ENCODE results near the gene PRKCB. TPM values are rescaled to one million over a fixed set of nuclear protein-coding genes. Genes with fewer than 3 reads are reported as not detected.

PRKCB gene
- total and polyA plus RNA-seq, 12 donors: 0.30 to 8.8 (median 1.1) TPM

- Histone ChIP-seq H3K27me3 (peaks cover 0 to 42% (median 15%) of the 10 kb centered on the region in 7 donors), H3K36me3 (no peaks in the 10 kb centered on the region), H3K9me3 (no peaks in the 10 kb centered on the region), H3K27ac (no peak overlapping the region), H3K4me1 (peaks cover 0 to 57% (median 0%) of the 10 kb centered on the region in 9 donors), H3K4me3 (no peak overlapping the region)
- WGBS, 2 donors: 53 to 69% methylated on average over 5 of the region's 5 CpGs
- DNase-seq (no peak), ATAC-seq (no peak)
- no peak for TF ChIP-seq CTCF (IDR thresholded peaks at IDR 0.05)
- intact Hi-C loops (cut with DNase I): no loop called here
These were observed 33.3 kb downstream of the PRKCB start for GRCh38 chr16:23869052-23869451.

GRCh38 chr16:23871924-23872323, 36.1 kb downstream of the PRKCB start:
- TF ChIP-seq CTCF (IDR thresholded peaks at IDR 0.05): no peak
- ATAC-seq (peak in 1 of 8 donors; percentile 68), DNase-seq (no peak)
- H3K9me3 ChIP-seq: no peaks in the 10 kb centered on the region
- WGBS, 2 donors: 62 to 65% methylated on average over 3 of the region's 3 CpGs
- intact Hi-C loops (cut with DNase I): no loop called here
- H3K4me1 ChIP-seq: peaks cover 0 to 50% (median 0%) of the 10 kb centered on the region in 9 donors
- H3K4me3 ChIP-seq: no peak overlapping the region
- no peaks in the 10 kb centered on the region for H3K36me3 ChIP-seq
- H3K27ac ChIP-seq: no peak overlapping the region
- H3K27me3 ChIP-seq: peaks cover 0 to 32% (median 5%) of the 10 kb centered on the region in 7 donors

- TF ChIP-seq CTCF (IDR thresholded peaks at IDR 0.05): no peak
These were observed 39.0 kb downstream of the PRKCB start for GRCh38 chr16:23874613-23875294.

GRCh38 chr16:23876256-23876896, 40.6 kb downstream of the PRKCB start:
- H3K9me3 ChIP-seq: no peaks in the 10 kb centered on the region
- H3K4me1 ChIP-seq: peaks cover 0 to 47% (median 0%) of the 10 kb centered on the region in 9 donors
- no peak overlapping the region for H3K27ac ChIP-seq
- no peak overlapping the region for H3K4me3 ChIP-seq
- no peak for DNase-seq
- no peak for ATAC-seq
- TF ChIP-seq CTCF (IDR thresholded peaks at IDR 0.05): no peak
- H3K36me3 ChIP-seq: no peaks in the 10 kb centered on the region
- WGBS, 2 donors: 31 to 39% methylated on average over 6 of the region's 6 CpGs
- intact Hi-C loops (cut with DNase I): no loop called here
- H3K27me3 ChIP-seq: peaks cover 0 to 7% (median 0%) of the 10 kb centered on the region in 7 donors

More at GRCh38 chr16:23874613-23875294, 39.0 kb downstream of the PRKCB start:
- no peaks in the 10 kb centered on the region for H3K36me3 ChIP-seq
- 73 to 90% methylated on average over 5 of the region's 5 CpGs for WGBS, 2 donors
- H3K9me3 ChIP-seq: no peaks in the 10 kb centered on the region
- H3K27ac ChIP-seq: no peak overlapping the region
- peaks cover 0 to 13% (median 0%) of the 10 kb centered on the region in 7 donors for H3K27me3 ChIP-seq
- H3K4me1 ChIP-seq: peaks cover 0 to 33% (median 0%) of the 10 kb centered on the region in 9 donors
- ATAC-seq (no peak), DNase-seq (no peak)
- no peak overlapping the region for H3K4me3 ChIP-seq
- intact Hi-C loops (cut with DNase I): no loop called here
